Hematopoietic multipotent progenitor cell treated with erythropoietin and hydrocortisone succinate and interleukin-3 and kit ligand, for 17 days (in vitro differentiated cells): ENCODE data around the gene C4orf36.

Experiments
- DNase-seq: peaks from one replicate; pipeline ENCODE4 v3.0.0-alpha.2; 2015; ENCODE audit warnings: low spot score

Gene C4orf36

DNA sequence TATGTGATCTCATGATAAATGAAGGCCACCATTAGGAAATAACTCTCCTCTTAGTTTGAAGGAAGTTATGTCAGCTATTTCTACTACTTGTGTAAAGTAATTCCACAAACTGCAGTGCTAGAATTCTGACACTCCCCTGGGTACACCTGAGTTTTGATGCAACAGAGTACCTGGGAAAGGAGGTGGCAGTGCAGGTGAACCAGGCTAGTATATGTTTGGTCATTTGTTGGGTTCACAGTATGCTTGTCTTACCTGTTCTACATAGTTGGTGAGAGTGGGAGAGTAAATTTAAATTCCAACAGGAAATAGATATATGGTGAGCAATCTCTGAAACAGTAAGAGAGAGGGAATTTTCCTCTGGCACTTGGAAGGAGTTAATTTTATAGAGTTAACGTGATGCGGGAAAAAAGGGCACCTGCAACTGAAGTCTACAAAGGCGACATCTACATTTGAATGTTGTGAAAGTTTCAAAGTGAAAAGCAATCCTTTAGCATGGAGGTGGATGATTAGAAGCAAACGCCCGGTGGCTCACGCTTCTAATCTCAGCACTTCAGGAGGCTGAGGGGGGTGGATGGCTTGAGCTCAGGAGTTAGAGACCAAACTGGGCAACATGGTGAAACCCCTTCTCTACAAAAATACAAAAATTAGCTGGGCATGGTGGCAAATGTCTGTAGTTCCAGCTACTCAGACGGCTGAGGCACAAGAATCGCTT is 34.7 kb downstream of the C4orf36 start:
- DNase-seq = no peak

DNA sequence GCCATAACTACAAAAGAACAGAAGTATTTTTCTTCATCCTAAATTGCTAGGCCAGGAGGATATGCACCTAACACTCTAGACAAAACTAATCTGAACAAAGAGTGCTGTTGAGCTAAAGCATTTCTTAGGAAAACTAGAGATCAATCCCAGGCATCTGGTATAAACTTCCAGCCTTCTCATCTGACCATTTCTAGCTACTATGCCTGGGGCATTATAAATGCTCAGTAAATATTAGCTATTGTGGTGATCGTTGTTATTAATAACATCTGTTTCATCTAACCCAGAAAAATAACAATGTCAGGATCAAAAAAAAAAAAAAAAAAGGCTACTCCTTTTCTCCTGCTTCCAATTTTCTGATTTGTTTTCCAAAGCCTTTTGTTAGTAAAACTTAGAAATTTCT is 35.3 kb downstream of the C4orf36 start:
- no peak for DNase-seq

DNA sequence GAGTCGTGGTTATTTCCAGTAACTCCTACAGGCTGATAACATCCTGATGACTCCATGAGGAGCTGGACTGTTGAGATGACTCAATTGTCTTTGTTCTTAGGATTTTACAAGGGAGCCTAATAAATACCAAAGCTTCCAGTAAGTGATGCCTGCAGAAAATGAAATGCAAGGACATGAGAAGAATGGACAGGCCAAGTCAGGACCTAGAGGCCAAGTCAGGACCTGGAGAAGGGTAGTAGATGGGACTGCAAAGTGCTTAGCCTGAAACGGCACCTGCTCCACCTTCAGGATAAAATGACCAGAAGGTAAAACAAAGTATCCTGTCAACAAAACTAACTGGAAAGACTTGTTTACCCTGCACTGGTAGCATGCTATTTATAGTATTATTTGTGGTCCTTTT is 36.6 kb downstream of the C4orf36 start:
- DNase-seq = no peak

DNA sequence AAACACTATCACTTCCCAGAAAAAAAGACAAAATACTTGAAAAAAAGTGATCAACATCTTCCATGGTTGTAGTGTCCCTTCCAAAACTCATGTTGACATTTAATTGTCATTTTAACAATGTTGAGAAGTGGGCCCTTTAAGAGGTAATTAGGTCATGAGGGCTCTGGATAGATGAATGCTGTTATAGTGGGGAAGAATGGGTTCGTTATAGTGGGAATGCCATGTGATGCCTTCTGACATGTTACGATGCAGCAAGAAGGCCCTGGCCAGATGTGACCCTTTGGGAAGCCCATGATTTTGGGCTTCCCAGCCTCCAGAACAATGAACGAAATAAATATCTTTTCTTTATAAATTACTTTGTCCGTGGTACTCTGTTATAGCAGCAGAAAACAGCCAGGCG is 39.0 kb downstream of the C4orf36 start:
- no peak for DNase-seq

DNA sequence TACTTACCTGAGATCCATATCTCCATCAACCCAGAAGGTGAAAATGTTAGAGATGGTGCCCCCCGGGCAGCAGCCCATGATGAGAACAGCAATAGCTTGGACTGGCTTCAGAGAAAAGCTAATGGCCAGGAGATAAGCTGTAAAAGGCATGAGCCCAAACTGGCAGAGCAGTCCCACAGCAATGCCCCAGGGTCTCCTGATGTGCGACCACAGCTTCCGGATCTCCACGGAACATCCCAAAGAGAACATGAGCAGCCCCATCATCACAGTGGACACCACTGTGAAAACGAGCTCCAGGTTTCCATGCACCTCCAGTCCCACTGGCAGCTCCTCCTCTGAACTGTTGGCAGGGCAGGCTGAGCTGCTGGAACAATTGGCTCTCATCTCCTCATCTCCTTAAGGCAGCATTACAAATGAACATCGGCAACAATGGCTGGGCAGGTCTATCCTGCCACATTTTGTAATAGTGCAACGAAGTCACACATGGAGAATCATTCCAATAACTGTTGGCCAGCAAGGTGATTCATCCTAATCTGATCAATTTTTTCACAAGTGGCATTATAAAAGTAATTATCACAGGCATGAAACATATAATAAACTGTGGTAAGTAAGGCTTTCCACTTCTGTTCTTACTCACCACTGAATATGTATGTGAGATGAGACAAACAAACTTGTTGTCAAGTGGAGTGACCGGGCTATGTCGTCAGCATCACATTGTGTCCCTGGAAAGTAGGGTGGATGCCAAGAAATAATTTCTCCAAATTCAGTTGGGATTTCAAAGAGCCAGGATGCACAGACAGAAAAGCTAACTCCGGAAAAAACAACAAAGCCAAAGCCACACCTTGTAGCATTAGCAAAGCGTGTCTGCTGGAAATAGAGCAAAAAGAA is 43.2 kb downstream of the C4orf36 start, which contains the start of gene SLC10A6:
SLC10A6 (minus strand) TSS at position 653 of the 888 bp plus-strand sequence; CDS start at position 384, 269 bp downstream.
- no peak for DNase-seq

DNA sequence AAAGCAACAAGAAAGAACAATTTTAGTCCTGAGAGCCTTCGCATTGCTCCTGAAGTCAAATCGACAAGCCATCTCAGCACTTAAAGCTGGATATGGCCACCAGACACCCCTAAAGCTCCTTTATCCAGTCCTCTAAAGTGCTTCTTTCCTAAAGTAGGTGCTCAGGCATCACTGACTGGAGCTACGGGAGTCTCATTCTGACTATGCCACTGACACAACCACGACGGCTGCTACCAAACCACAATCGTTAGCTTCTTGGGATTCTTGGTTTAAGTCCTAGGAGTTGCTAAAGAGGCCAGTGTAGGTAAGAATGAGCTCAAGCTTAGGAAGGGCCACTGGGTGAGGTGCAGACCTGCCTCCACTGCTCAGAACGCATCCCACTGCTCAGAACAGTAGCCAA is 44.1 kb downstream of the C4orf36 start:
- DNase-seq = no peak

DNA sequence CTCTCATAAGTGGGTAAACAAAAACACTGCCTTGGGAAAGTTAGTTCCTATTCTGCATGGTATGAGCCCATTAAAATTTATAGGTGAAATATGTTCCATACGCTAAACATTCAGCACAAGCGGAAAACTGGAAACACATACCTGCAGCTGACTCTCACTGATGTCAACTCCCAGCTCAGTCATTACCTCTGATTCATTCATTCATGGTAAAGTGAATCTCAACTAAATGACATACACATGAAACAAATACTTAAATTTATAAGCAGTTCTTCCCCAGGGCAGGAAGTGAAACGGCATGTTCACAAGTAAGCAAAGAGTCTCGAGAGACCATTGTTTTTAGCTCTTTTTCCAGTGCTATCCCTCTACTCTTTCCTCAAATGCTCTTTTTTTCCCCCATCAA is 44.7 kb downstream of the C4orf36 start:
- DNase-seq = no peak

DNA sequence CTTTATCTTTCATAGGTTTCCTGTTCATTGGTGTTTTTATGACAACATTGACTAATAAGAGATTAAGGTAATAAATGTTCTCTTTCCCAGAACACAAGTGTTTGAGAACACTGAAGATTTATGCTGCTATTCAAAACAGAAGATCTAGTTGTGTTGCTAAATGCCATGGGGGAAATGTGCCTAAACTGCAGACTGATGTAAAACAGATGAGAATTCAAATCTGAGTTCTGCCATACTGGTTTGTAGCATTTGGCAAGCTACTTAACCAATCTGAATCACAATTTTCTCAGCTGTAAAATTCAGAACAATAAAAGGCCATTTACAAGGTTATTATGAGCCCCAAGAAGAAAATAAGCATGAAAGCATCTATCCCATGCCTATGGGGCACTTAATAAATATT is 45.3 kb downstream of the C4orf36 start:
- no peak for DNase-seq

DNA sequence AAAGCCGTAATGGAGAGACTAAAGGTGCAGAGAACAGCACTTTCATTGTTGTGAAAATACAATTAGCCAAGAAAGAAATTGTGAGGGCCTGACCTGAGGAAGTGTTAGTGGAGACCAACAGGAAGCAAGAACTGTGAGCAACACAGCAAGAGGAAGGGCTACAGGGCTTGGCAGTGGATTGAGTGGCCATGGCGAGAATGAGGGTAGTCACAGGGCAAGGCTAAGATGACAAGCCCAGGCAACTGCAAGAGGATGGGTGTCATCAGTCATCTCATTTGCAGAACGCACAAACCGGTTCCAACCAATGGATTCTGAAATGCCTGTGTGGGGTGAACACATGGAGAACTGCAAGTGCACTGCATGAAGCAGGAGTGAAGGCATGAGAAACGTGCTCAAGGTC is 46.6 kb downstream of the C4orf36 start:
- DNase-seq = no peak

DNA sequence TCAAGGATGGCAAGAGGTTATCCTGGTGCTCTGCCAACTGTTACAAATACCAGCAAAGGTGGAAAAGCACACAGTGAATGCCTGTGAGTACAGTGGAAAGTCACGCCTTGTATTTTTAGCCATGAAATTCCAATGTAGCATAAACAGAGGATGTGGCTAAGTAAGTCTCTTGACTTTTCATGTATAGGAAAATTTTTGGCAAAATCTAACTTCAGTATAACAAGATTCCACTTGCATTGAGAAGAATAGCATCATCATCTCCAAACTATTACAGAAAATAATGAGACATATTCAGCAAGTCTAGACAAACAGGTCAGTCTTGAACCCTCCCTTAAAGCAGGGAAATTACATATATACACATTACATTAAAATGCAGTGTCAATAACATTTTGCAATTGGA is 50.9 kb downstream of the C4orf36 start:
- no peak for DNase-seq

DNA sequence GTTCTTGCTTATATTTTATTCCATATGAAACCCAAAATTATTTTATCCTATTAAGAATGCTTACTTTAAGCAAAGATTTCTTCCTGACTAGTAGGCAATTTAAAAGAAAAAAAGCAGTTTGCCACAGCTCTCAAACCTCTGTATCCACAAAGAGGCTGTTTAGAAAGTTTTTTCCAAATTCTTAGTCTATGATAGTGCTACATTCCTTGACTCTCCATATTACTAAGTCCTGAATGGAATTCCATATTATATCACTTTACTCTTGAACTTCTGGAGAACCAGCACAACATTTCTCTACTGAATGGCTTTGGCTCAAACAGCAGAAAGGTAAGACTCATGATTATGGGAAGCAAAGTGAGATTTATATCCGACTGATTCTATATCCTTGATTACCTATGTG is 51.4 kb downstream of the C4orf36 start:
- DNase-seq = no peak

DNA sequence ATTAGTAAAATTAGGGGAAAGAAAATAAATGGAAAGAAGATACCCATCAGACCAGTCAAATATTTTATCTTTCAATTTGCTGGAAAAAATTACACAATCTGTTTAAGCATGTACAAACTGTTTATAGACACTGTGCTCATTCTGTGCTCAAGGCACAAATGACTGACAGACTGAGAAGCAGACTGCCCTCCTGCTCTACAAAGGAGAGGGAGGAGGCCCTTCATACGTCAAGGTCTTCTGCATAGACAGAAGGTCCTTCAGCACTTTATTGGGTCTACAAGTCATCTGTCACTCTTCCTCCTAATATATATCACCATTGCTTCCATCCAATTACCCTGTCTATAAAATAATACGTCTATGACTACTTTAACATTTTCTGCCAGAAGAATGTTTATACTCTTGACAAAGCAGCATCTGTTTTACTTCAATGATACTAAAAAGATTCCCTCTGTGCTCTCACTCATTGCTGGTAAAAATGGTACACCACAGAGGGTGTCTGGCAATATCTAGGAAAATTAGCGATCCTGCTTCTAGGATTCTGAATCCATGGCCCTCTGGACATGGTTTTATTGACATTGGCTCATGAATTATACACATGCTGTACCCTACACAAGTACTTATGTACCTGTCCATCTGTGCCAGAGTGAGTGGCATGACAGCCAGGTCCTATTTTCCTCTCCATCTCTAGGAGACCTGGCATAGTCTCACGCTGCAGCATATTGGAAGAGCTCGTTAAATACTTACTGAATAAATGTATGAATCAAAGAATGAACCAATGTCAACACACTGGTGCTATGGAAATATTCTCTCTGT is 54.3 kb downstream of the C4orf36 start:
- no peak for DNase-seq

DNA sequence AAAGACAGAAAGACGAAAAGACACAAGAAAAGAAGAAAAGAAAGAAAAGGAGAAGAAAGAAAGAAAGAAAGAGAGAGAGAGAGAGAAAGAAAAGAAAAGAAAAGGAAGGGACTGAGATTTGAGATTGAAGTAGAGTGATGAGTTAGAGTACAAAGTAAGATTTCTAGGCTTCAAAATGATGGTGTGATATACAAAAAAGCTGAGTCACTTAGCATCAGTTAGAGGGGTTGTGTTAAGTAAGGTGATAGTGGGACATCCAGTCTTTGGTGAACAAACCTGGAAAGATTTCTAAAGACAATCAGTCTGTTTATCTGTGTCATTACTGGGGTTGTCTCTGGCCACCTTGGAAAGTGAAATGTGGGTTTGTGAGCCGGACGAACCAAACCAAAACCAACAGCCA is 56.5 kb downstream of the C4orf36 start:
- DNase-seq = no peak

DNA sequence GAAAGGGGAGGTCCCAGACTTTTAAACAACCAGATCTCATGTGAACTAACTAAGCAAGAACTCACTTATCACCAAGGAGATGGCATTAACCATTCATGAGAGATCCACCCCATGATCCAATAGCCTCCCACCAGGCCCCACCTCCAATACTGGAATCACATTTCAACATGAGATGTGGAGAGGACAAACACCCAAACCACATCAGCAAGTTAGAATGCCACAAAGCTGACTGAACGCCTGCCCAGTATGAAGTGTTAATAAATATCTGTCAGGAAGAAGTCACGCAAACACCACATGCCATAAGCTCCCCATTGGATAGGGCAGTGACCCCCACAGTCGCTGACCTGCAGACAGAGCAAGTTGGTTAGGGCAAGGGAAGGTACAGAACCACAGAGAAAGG is 57.3 kb downstream of the C4orf36 start:
- DNase-seq = no peak

DNA sequence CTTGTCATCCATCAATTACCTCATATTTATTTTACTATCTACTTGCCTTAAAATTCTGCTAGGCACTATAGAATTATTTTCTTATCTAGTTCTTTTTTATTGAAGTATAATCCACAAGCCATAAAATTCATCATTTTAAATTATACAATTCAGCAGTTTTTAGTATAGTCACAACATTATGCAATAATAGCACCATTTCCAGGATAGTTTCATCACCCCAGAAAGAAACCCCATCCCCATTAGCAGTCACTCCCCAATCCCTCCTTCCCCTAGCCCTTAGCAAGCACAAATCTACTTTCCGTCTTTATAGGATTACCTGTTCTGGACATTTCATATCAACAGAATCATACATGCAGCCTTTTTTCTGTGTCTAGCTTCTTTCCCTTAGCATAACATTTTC is 58.6 kb downstream of the C4orf36 start:
- DNase-seq = no peak

DNA sequence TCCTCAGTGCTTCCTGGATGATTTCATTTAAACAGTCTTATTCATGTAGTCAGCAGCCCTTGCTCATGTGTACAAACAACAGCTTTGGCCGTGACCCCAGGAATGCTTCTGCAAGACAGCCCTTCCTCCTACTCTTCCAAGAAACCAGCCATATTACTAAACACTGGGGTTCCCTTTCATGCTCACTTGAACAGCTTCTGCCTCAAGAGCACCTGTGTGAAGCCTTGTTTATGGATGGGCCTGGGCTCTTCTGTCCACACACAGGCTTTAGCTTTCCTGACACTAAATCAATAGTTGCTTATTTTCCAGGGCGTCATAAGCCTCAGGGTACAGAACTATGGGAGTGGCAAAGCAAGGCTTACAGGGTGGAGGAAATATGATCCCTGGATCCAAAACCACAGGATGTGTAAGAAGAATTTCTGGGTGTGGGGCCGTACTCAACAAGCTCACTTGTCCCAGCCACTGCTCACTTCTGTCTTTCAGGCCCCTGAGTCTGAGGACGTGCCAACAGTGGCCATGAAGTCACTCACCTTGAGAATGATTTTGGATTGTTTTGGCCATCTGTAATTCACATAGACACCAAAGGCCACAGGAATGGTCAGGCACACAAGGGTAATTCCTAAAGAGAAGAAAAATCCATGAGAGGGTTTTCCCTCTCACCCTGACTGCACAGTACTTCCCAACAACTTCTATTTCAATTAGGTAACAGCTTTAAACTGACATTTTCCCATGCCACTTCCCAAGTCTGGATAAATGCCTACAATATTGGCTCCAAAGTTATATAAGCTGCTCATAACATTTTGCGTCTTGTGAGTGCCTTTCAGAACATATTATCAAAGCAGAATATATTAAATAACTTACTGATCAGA is 60.7 kb downstream of the C4orf36 start:
- no peak for DNase-seq
